HEK293 (cell line): ENCODE data around the gene ZMPSTE24.

Source experiments
- CTCF ChIA-PET: fragments of 350-600 bp; formaldehyde crosslinking; extraction: SDS; loops from one replicate; lab custom pipeline; 2021; ENCODE audit warnings: antibody characterized with exemption; lab: Yijun Ruan, JAX
- POLR2A ChIA-PET: fragments of 300-600 bp; formaldehyde crosslinking; extraction: SDS; loops from one replicate; lab custom pipeline; 2020; ENCODE audit warnings: antibody characterized with exemption, inconsistent platforms; lab: Yijun Ruan, JAX
- H3K27ac ChIP-seq: fragments of 200-500 bp; sonication (Bioruptor generic); 2 replicates; pipeline ENCODE4 v1.5.1; 2014; ENCODE audit warnings: low read depth, low read length, control low read depth, inconsistent platforms; ENCODE audit errors: extremely low read depth
- H3K36me3 ChIP-seq, 2 experiments: fragments of 200-500 bp in 1 of 2; sonication (Bioruptor generic) in 1 of 2; 1 replicate in 1 of 2; 2 replicates in 1 of 2; pipeline ENCODE4 v1.5.1; 2014 to 2017; ENCODE audit warnings: inconsistent platforms in 2 of 2, low read length in 2 of 2; ENCODE audit not compliant: control insufficient read depth in 2 of 2, insufficient read depth in 1 of 2
- H3K4me1 ChIP-seq: fragments of 200-500 bp; sonication (Bioruptor generic); 2 replicates; pipeline ENCODE4 v1.5.1; 2014; ENCODE audit warnings: mild to moderate bottlenecking, low read length, inconsistent platforms; ENCODE audit not compliant: control insufficient read depth, insufficient read depth
- H3K4me3 ChIP-seq: 2 replicates; pipeline ENCODE4 v1.5.1; 2011; ENCODE audit warnings: low read depth, mild to moderate bottlenecking, control low read depth, low read length, moderate library complexity
- H3K9me3 ChIP-seq: fragments of 200-500 bp; sonication (Bioruptor generic); 2 replicates; pipeline ENCODE4 v1.5.1; 2014; ENCODE audit warnings: low read depth, low read length, inconsistent platforms; ENCODE audit not compliant: control insufficient read depth, insufficient read depth
- KLF17 ChIP-seq: fragments of 450-650 bp; formaldehyde crosslinking; IDR thresholded peaks from 2 replicates; pipeline ENCODE4 v1.5.1; 2016; ENCODE audit warnings: missing biosample characterization, missing genetic modification characterization
- PRDM1 ChIP-seq: fragments of 450-650 bp; formaldehyde crosslinking; IDR thresholded peaks from 2 replicates; pipeline ENCODE4; 2016; ENCODE audit warnings: missing biosample characterization, missing genetic modification characterization
- SCRT2 ChIP-seq: fragments of 450-650 bp; formaldehyde crosslinking; IDR thresholded peaks from 2 replicates; pipeline ENCODE4 v1.5.1; 2016; ENCODE audit warnings: missing biosample characterization, missing genetic modification characterization
- ZBTB17 ChIP-seq: fragments of 450-650 bp; formaldehyde crosslinking; IDR thresholded peaks from 2 replicates; pipeline ENCODE4 v1.5.1; 2016; ENCODE audit warnings: missing biosample characterization, missing genetic modification characterization
- ZBTB49 ChIP-seq: fragments of 450-650 bp; formaldehyde crosslinking; IDR thresholded peaks from 2 replicates; pipeline ENCODE4 v1.5.1; 2016; ENCODE audit warnings: missing biosample characterization, missing genetic modification characterization, low read depth
- ZBTB8A ChIP-seq: fragments of 450-650 bp; formaldehyde crosslinking; IDR thresholded peaks from 2 replicates; pipeline ENCODE4 v1.5.1; 2016; ENCODE audit warnings: missing biosample characterization, missing genetic modification characterization
- ZIC2 ChIP-seq: fragments of 450-650 bp; formaldehyde crosslinking; IDR thresholded peaks from 2 replicates; pipeline ENCODE4 v1.5.1; 2016; ENCODE audit warnings: missing biosample characterization, missing genetic modification characterization
- ZNF211 ChIP-seq: fragments of 450-650 bp; formaldehyde crosslinking; IDR thresholded peaks from 2 replicates; pipeline ENCODE4 v1.5.1; 2016; ENCODE audit warnings: low read depth, missing biosample characterization, missing genetic modification characterization
- ZNF280C ChIP-seq: fragments of 450-650 bp; formaldehyde crosslinking; IDR thresholded peaks from 2 replicates; pipeline ENCODE4 v1.5.1; 2016; ENCODE audit warnings: missing biosample characterization, missing genetic modification characterization
- ZNF341 ChIP-seq: fragments of 450-650 bp; formaldehyde crosslinking; IDR thresholded peaks from 2 replicates; pipeline ENCODE4; 2016; ENCODE audit warnings: low read depth, missing biosample characterization, missing genetic modification characterization
- ZNF366 ChIP-seq: fragments of 450-650 bp; formaldehyde crosslinking; conservative IDR thresholded peaks from 2 replicates; pipeline ENCODE4 v1.5.1; 2016; ENCODE audit warnings: missing biosample characterization, missing genetic modification characterization
- ZNF776 ChIP-seq: fragments of 450-650 bp; formaldehyde crosslinking; IDR thresholded peaks from 2 replicates; pipeline ENCODE4 v1.5.0; 2017; ENCODE audit warnings: missing biosample characterization, missing genetic modification characterization, borderline replicate concordance

ZMPSTE24 gene

GRCh38 chr1:40311692-40312091 lies 53.7 kb downstream of the ZMPSTE24 start:
- Histone ChIP-seq H3K36me3 (no peaks in the 10 kb centered on the region), H3K4me3 (no peak overlapping the region), H3K27ac (no peak overlapping the region), H3K9me3 (no peaks in the 10 kb centered on the region), H3K4me1 (no peaks in the 10 kb centered on the region; the same call in 1 of the 2 replicates)
- ChIA-PET CTCF (interaction anchor here (0.6 to 1.7 kb wide), 5 partner anchors 10 to 187 kb away, joined by 3 to 4 read pairs (median 3); no protein-coding TSS in a partner anchor), POLR2A (no interaction called here)
- TF ChIP-seq KLF17 (tag by site-specific recombination): no peak

- H3K4me3 ChIP-seq: no peak overlapping the region
Measured at GRCh38 chr1:40312238-40313205, 54.5 kb downstream of the ZMPSTE24 start.

More at GRCh38 chr1:40312238-40313205, 54.5 kb downstream of the ZMPSTE24 start:
- H3K9me3 ChIP-seq: no peaks in the 10 kb centered on the region
- no peak overlapping the region for H3K27ac ChIP-seq
- TF ChIP-seq ZBTB49 (tag by site-specific recombination): no peak
- TF ChIP-seq PRDM1 (tag by site-specific recombination): peak; percentile 82
- no peak for TF ChIP-seq ZNF341
- TF ChIP-seq ZNF776 (tag by site-specific recombination): no peak
- TF ChIP-seq ZNF211 (tag by site-specific recombination): no peak
- TF ChIP-seq ZIC2 (tag by site-specific recombination): peak; percentile 74
- TF ChIP-seq ZBTB17: 0 out of 2 replicates have a peak, but pooled peaks have one; percentile 49
- TF ChIP-seq SCRT2 (tag by site-specific recombination): no peak
- TF ChIP-seq ZBTB8A (tag by site-specific recombination): no peak
- TF ChIP-seq ZNF280C (tag by site-specific recombination): no peak
- TF ChIP-seq ZNF366 (tag by site-specific recombination): 0 out of 2 replicates have a peak, but pooled peaks have one; percentile 36
- CTCF ChIA-PET: interaction anchor here (0.6 to 0.9 kb wide), 3 partner anchors 125 to 393 kb away, joined by 3 to 5 read pairs (median 4); no protein-coding TSS in a partner anchor
- POLR2A ChIA-PET: no interaction called here
- no peaks in the 10 kb centered on the region; the same call in 1 of the 2 replicates for H3K4me1 ChIP-seq
- no peaks in the 10 kb centered on the region for H3K36me3 ChIP-seq
